ENCODE results near the gene PIGQ.

Gene PIGQ

DNA sequence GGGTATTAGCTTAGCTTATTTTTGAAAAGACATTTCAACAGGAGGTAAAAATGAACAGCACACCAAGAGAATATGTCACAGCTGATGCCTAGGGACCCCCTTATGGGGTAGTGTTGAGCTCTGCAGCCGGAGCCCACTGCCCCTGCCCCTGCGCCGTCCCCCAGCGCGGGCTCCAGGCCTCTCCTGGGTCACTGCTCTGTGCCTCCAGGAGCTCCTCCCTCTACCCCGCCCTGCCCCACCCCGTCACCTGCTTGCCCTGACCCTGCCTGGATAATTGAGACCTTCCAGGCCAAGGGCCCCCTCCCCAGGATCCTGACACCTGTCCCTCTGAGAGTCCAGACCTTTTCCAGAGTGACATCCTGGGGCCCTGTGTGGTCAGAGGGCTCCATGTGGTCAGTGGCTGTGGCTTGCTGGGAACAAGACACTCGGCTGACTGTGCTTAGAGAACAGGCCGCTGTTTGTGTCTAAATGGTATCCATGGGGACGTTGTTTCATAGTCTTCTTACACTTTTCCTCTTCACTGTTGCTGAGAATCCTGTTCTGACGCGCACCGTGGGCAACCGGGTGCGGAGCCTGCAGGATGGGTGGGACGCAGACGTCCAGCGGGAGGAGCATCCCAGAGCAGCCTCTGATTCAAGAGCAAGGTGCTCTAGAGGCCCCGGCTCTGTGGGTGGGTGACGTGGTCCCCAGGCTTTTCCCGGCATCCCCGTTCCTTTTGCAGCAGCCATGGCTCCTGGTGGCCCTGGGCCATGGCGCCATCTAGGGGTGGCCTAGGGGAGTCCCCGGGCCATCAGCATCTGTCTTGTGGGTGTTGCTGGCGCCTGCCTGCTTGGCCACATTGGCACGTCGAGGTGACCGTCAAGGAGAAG is 41.0 kb downstream of the PIGQ start:
- FAIRE-seq = no peak

DNA sequence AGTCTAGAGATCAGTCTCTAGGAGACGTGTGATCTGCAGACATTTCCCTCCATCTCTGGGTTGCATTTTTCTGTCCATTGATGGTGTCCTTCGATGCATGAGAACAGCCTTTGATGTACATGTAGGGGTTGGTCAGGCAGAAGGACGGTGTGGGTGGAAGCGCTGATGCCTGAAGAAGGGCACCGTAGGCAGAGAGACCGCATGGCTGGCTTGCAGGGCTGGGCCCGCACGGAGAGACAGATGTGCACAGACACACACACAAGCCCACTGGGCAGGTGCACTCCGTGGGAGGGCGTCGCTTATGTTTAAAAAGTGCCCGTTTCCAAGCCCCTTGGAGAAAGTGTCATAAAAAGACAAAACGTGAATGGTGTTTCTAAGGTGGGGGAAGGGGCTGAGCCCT is 45.4 kb downstream of the PIGQ start:
- FAIRE-seq = no peak

DNA sequence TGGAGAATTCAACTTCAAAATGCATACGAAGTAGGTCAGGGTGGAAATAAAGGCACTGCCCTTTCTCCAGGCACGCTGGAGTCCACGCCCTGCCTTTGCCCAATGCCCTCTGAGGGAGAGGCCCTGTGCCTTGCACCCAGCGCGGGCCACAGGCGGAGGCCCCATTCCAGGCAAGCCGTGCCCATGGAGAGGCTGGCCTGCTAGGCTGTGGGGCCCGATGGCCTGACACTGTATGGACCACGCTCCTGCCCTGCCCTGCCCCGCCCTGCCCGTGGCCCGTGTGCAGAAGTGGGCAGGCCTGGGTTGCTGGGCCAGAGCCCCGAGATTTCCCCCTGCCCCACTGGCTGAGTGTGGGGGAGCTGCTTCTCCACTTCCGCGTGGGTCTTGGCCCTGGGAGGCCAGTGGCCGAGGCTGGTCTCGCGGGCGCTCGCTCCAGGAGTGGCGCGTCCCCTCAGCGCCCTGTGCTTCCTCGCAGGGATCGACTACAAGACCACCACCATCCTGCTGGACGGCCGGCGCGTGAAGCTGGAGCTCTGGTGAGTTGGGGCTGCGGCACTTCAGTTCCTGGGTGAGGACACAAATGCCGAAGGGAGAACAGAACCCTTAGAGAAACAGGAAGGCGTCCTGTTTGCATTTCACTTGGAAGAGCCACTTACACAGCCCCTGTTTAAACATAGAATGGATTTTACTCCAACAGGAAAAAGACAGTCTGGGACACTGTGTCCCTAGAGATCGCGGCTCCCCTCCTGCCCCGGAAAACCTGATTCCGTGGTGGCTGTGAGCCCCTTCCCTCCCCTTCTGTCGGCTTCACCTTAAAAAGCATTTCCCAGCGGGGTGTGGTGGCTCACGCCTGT is 47.2 kb downstream of the PIGQ start:
- FAIRE-seq = no peak

DNA sequence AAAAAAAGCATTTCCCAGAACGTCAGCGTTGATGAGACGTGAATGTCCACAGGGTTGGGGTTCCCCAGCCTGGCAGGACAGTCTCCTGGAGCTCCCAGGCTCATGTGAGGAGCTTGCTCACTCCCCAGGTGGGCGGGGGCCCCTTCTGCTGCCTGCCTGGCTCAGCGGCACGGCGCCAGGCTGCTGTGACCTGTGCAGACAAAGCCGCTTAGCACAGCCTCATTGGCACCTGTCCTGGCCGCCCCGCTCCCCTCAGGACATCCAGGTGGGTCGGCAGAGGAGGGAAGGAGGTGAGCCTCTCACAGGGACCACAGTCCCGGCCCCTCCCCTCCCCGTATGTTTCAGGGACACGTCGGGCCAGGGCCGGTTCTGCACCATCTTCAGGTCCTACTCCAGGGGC is 48.1 kb downstream of the PIGQ start:
- no peak for FAIRE-seq

DNA sequence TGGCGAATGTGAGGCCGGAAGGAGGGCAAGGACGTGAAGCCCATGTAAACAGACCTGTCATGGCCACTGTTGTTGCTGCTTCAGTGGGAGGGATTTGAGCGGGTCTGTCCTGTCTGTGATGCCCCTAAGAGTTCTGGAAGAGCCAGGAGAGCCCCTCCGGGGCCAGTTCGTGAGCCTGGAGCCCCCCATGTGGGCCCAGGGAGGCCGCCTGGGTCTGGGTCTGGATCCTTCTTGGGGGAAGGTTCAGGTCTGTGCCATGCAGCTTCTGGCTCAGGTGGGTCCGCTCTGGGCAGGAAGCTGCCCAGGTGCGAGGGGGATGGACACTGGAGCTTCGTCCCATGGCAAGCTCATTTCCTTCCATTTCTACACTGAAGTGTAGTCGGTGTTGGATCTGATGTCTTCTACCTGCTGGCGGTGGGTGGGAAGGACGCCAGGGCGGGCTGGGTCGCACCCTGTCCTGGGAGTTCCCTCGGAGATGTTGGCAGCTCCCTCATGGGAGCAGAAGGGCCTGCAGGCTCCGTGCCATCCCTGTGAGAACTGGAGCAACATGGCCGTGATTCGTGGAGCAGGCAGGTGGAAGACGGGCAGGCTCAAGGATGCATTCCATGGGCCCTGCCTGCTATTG is 49.8 kb downstream of the PIGQ start:
- FAIRE-seq = no peak

DNA sequence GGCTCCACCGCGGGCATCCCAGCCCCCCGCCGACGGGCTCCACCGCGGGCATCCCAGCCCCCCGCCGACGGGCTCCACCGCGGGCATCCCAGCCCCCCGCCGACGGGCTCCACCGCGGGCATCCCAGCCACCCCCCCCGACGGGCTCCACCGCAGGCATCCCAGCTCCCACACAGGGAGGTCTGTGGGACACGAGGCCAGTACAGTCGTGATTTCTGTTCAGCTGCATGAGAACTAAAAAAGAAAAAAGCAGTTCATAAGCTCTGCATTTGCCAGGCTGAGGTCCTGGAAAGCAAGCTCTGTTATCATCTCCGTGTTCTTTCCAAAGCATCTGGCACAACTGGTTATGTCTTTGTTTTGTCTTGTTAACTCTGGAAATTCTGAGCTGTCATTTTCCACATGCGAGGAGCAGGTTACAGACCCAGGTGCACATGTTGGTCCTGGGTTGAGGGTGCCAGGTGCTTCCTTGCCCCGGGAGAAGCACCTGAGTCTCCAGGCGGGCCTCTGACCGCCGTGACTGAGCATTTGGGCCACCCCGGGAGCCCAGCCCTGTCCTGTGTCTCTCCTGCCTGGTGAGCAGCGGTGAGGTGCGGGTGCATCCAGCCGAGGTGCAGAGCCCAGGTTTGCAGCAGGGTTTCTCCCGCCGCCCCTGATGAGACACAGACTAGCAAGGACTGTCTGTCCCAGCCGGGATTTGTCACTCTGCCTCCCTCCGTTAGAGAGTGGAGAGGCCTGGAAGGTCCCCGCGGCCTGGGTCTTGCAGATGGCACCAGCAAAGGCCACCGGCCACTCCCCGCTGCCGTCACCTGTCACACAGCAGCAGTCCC is 51.1 kb downstream of the PIGQ start:
- FAIRE-seq = no peak

DNA sequence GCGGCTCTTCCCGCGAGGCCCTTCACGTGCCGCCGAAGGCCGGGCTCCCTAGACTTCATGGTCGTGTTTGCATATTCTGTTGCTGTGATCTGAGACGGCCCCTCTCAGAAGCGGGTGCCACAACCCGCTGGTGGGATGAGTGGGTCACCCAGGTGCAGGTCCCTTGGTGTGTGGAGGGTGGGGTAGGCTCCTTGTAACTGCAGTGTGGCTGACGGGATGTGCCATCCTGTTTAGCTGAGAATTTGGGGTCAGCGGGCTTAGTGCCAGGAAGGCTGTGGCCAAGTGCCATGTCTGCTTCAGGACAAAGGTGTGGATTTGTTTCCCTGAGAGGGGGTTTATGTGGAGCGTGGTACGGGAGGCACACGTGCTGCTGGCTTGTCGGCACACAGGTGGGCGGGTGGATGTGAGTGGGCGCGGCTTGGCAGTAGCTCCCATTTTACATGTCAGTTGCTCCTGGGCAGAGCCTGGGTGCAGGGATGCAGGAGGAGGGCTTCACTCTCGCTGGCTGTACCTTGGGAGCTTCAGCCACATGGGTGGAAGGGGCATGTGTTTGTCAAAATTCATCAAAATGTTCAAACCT is 51.8 kb downstream of the PIGQ start:
- FAIRE-seq = no peak

DNA sequence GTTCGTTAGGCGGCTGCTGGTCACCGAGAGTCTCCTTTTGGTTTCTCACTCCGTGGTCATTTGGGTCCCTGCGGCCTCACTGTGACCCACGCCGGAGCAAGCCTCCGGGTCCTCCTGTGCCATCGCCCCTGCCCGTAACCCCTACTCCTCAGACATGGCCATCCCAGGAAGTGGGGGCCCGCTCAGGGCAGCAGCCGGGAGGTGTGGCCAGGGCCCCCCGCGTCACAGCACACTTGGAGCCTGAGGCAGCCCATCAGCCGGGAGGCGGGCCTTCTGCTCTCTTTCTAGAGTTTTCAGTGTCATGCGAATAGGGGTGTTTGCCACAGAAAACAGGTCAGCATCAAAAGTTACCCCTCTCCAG is 53.1 kb downstream of the PIGQ start:
- no peak for FAIRE-seq

DNA sequence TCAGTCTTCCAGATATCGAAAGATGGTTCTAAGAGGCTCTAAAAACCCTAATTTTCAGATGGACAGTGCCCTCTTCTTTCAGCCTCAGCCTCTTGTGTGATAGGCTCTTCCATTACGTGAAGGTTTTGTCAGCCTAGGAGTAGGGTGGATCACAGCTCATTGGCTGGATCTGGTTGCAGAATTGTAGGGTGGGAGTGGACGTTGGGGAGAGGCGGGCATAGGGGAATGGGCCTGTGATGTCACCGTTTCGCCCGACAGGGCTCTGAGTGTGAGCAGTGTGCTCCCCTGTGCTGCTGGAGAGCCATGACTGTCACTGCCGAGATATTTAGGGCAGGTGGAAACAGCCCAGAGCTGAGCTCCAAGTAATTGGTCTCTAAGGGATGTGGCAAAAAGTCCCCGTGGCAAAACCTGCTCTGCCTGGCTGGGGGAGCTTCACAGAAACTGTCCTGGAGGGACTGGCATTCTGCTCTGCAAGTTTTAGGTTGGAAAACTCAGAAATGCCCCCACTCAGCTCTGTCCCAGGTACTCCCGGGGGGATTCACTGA is 54.8 kb downstream of the PIGQ start:
- FAIRE-seq = no peak

DNA sequence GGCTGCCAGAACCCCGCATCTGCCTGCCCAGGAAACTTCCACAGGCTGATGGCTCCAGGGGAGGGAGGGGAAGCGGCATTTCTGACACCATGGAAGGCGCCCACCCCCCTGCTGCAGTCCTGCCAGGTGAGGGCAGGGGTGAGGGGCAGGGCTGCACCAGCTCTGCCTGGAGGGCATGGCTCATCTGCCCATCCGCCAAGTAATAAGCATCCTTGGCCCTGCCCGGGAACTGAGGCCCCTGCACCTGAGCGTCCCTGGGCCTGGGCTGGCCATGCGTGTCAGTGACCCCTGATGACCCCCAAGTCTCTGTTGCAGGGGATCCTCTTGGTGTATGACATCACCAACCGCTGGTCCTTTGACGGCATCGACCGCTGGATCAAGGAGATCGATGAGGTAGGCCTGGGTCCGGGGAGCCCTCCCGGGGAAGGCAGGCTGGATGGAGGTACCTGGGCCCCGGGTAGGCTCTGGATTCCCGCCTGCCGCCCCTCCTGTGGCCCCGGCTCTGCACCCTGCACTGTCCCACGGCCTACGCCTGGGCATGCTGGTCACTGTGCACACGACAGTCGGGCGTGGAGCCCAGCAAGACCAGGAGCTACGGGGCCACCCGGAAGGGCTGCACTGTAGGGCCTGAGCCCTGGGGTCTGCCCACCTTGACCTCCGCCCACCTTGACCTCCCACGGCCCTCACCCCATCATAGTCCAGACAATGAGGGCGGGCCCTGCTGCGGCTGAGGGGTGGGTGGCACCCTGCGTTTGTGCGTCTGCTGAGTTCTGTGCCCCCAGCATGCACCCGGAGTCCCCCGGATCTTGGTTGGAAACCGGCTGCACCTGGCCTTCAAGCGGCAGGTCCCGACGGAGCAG is 55.6 kb downstream of the PIGQ start:
- FAIRE-seq = no peak

DNA sequence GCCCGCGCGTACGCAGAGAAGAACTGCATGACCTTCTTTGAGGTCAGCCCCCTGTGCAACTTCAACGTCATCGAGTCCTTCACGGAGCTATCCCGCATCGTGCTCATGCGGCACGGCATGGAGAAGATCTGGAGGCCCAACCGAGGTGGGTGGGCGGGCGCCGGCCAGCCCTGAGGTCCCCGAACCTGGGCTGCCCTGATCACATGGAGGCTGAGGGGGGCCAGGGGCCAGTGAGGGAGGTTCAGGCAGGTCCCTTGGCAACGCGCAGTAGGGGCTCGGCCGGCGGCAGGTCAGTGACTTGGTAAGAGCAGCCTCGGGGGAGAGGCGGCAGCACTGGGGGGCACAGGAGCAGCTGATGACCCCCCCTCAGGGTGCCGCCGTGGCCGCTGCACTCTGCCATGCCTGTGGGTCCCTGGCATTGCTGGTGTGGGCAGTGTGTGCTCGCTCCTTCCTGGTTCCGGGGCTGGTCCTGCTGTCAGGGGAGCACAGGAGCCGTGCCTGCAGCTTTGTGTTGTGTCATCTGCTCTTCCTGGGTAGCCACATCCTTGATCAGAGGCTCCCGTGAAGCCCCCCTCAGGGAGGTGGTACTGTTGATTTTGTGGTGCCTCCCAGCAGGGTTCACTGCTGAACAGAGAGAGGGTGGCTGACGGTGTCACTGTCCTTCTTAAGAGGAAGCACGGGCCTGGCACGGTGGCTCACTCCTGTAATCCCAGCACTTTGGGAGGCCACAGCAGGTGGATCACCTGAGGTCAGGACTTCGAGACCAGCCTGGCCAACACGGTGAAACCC is 56.4 kb downstream of the PIGQ start:
- no peak for FAIRE-seq

DNA sequence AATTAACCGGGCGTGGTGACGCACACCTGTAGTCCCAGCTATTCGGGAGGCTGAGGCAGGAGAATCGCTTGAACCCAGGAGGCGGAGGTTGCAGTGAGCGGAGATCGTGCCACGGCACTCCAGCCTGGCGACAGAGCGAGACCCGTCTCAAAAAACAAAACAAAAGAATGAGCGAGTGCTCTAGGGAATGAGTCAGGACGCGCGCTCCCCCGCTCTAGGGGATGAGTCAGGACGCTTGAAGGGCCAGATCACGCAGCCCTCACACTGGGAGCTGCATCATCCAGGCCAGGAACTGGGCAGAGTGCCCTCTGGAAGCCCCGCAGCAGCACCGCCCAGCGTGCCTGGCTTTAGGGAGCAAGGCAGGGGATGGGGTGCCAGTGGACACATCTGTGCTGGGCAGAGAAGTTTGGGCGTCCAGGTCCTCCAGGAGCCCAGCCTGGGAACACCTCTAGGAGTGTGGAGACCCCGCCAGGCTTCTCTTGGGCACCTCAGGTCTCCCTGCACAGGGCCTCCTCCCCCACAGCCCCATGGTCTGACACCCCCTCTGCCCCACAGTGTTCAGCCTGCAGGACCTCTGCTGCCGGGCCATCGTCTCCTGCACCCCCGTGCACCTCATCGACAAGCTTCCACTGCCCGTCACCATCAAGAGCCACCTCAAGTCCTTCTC is 57.2 kb downstream of the PIGQ start:
- FAIRE-seq = no peak

DNA sequence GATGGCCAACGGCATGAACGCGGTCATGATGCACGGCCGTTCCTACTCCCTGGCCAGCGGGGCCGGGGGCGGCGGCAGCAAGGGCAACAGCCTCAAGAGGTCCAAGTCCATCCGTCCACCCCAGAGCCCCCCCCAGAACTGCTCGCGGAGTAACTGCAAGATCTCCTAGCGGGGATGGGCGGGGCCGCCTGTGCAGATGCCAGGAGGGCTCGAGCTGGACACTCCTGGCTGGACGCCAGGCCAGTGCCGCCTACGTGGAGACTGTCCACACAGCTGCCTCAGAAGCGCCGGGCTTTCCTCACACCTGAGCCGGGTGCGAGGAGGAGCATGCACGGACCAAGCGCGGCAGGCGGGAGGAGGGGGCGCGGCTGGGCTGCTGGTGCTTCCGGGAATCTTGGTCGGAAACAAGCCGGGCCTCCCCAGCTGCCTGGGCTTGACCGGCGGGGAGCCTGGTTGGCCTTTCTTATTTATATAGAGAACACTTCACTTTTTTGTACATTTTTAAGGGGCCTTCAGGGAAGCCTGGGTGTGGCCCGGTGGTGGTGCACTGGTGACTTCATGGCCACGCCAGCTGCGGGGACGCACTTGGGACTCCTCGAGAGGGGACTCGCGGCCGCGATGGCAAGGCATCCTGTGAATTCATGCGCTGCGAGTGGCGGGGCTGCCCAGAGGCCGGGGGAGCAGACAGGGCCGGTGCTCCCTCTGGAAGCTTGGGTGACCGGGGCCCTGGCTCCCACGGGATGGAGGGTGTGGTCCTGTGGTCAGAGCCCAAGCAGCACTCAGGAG is 57.9 kb downstream of the PIGQ start:
- FAIRE-seq = no peak

DNA sequence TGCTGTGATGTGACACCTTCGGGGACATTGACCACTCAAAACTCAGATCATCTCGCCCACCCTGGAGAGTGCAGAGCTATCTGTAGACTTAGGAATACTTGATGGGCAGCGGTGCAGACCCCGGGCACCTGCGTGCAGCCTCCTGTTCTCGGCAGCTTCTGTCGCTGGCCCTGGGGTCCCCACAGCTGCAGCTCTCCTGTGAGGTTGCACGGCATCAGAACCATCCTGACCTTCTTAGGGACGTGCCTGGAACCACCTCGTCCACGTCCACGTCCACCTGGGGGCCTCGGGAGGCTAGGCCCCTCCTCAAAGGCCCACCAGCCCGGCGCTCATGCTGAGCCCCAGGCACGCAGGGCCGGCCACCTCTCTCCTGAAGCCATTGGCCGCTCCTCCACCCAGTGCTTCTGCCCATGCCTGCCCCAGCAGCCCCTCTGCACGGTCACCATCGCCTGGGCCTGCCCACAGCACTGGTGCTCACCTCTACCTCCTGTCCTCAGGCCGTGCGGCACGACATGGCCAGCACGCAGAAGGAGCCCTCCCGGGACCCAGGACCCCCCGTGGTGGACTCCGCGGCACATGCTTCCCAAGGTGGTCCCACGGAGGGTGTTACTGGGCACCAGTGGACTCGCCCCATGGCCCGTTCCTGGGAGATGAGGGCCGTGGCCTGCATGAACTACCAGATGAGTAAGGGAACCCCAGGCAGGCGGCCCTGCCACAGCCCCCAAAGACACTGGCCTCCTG is 58.7 kb downstream of the PIGQ start:
- no peak for FAIRE-seq

DNA sequence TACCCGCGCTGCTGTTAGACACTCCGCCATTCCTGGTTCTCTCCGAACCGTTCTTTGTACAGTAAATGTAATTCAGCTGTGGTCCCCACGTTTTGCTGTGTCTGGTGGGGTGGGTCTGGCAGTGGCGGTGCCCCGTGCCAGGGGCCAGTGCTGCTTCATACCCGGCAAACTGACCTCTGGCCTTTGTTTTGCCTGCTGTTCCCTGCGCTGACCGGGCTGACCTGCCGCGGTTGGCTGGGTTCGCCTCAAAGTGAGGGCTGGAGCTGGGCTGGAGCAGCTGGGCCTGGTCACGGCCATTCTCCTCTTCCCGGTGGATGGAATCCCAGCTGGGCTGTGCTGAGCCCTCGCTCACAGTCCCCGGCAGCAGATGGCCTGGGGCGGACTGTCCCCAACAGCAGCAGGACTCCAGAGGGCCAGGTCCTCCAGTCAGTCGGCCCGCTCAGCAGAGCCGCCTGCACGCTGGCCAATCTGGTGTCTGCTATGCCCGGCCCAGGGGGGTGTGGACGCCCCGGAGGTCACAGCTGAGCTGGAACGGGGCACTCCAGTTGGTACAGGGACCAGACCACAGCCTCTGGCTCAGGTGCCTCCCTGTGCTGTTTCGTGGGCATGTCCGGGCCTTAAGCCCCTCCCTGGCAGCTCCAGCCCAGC is 59.5 kb downstream of the PIGQ start:
- no peak for FAIRE-seq

DNA sequence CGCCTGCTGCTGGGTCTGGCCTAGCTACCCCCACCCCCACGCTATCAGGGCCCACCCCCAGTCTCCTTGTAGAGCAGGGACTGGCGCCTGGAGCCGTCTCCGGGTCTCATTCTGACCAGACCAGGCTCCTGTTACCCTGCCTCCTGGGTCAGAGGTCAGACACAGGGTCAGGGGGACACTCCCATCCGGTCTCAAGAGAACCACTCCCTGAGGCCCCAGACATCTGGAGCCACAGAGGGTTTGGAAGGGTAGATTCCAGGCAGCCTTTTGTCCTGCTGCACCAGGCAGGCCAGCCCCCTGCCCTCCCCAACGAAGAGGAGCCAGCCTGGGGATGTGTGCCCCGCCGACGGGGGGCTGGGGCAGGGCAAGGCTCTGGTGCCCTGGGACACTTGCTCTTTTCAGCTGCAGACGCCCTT is 60.1 kb downstream of the PIGQ start:
- FAIRE-seq = no peak

DNA sequence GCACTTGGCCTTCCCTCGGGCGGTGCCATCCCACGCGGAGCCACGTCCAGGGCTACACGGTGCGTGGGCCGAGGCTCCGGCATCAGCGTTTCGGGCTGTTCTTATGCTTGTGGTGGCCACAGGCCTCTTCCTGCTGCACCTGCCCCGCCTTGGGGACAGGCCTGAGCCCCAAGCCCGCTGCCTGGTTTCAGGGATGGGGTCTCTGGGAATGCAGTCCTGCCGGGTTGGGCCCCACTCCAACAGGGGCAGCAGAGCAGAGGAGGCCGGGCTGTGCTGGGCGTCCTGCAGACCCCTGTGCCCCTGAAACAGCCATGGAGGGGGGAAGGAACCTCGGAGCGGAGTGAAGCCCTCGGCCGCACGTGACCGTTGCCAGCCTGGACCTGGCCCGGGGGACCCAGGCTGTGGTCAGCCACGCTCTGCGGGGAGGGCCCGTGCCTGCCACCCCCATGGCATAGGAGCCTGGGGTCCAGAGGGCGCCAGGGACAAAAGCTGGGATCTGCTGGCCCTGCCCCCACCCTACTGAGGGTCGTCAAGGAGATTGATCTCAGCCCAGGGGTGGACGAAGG is 60.6 kb downstream of the PIGQ start:
- no peak for FAIRE-seq

All from A204.1 (cell line).